Upper lobe of left lung (tissue), 4 donors: ENCODE measurements around the gene OAF.

Source experiments
- CTCF ChIP-seq, 6 experiments: fragments of 450-650 bp in 4 of 6; fragments of 200-600 bp in 2 of 6; sonication (generic) in 2 of 6; IDR thresholded peaks; one replicate each; pipeline ENCODE4 v1.5.1; 2016 to 2019; ENCODE audit warnings: antibody characterized with exemption in 6 of 6
- EP300 ChIP-seq, 4 donors: sonication (generic); formaldehyde crosslinking; IDR thresholded peaks; one replicate each; pipeline ENCODE4 v1.5.1; 2017; ENCODE audit warnings: antibody characterized with exemption in 4 of 4, control low read depth in 2 of 4
- POLR2A ChIP-seq, 4 donors: fragments of 450-650 bp; IDR thresholded peaks; one replicate each; pipeline ENCODE4 v1.5.1; 2016 to 2017; ENCODE audit warnings: antibody characterized with exemption in 4 of 4, mild to moderate bottlenecking in 2 of 4
- POLR2AphosphoS5 ChIP-seq, 2 donors: sonication (generic); formaldehyde crosslinking; IDR thresholded peaks; one replicate each; pipeline ENCODE4 v1.5.1; 2017; ENCODE audit warnings: antibody characterized with exemption in 2 of 2

- TF ChIP-seq POLR2AphosphoS5 (IDR thresholded peaks at IDR 0.05) (no peak), CTCF (IDR thresholded peaks at IDR 0.05) (no peak), POLR2A (IDR thresholded peaks at IDR 0.05) (no peak), EP300 (IDR thresholded peaks at IDR 0.05) (no peak)
Measured at GRCh38 chr11:120198787-120199469, 11.9 kb upstream of the OAF start.
